NCI-H146 treated with DMSO at 0.1 percent for 48 hours (cell line): ENCODE results near the gene WDR20.
A peak's percentile ranks its signal among the peaks of the same experiment; 100 is the strongest.
"Not testable (repeated sequence)": the region's sequence is repeated elsewhere in the genome, so short reads cannot be mapped to it uniquely, and the experiment has no call there.

Experiments
- DNase-seq: peaks from one replicate; lab custom pipeline; 2025; ENCODE audit not compliant: unreplicated experiment; lab: John Stamatoyannopoulos, UW

The WDR20 gene

GRCh38 chr14:102131741-102132140, 8.0 kb upstream of the WDR20 start:
- no peak for DNase-seq

- DNase-seq: not testable (repeated sequence)
Measured at GRCh38 chr14:102134021-102134420, 5.7 kb upstream of the WDR20 start.

- DNase-seq: not testable (repeated sequence)
Measured at GRCh38 chr14:102134719-102135118, 5.0 kb upstream of the WDR20 start.

GRCh38 chr14:102135456-102135855, 4.2 kb upstream of the WDR20 start:
- DNase-seq: not testable (repeated sequence)

GRCh38 chr14:102138535-102138934, 1.2 kb upstream of the WDR20 start:
- DNase-seq: no peak

- DNase-seq: peak; percentile 71
Measured at GRCh38 chr14:102138961-102139285, 774 bp upstream of the WDR20 start.

- DNase-seq: no peak
Measured at GRCh38 chr14:102140027-102140749, 491 bp downstream of the WDR20 start.

- no peak for DNase-seq
Measured at GRCh38 chr14:102140750-102141145, 1.1 kb downstream of the WDR20 start.

- no peak for DNase-seq
Measured at GRCh38 chr14:102141797-102142196, 2.1 kb downstream of the WDR20 start.

GRCh38 chr14:102144914-102145313, 5.2 kb downstream of the WDR20 start:
- no peak for DNase-seq

- DNase-seq: no peak
Measured at GRCh38 chr14:102145395-102145794, 5.7 kb downstream of the WDR20 start.

- no peak for DNase-seq
Measured at GRCh38 chr14:102146423-102146822, 6.7 kb downstream of the WDR20 start.

- no peak for DNase-seq
Measured at GRCh38 chr14:102150083-102150482, 10.4 kb downstream of the WDR20 start.

GRCh38 chr14:102150744-102151143, 11.0 kb downstream of the WDR20 start:
- no peak for DNase-seq

GRCh38 chr14:102151411-102151810, 11.7 kb downstream of the WDR20 start:
- not testable (repeated sequence) for DNase-seq

GRCh38 chr14:102154121-102154520, 14.4 kb downstream of the WDR20 start:
- DNase-seq: no peak

GRCh38 chr14:102154821-102155549, 15.3 kb downstream of the WDR20 start:
- no peak for DNase-seq

GRCh38 chr14:102157346-102157745, 17.6 kb downstream of the WDR20 start:
- no peak for DNase-seq

- no peak for DNase-seq
Measured at GRCh38 chr14:102158797-102159196, 19.1 kb downstream of the WDR20 start.

GRCh38 chr14:102159841-102160240, 20.1 kb downstream of the WDR20 start:
- DNase-seq: no peak

GRCh38 chr14:102162487-102162886, 22.8 kb downstream of the WDR20 start:
- DNase-seq: no peak

GRCh38 chr14:102164241-102164641, 24.5 kb downstream of the WDR20 start:
- no peak for DNase-seq

- DNase-seq: no peak
Measured at GRCh38 chr14:102164965-102165364, 25.3 kb downstream of the WDR20 start.
